DMS 273 treated with DMSO at 0.1 percent for 48 hours (cell line): ENCODE measurements around the gene POLR3C.
"Not testable (repeated sequence)": the region's sequence is repeated elsewhere in the genome, so short reads cannot be mapped to it uniquely, and the experiment has no call there.

ENCODE experiments used
- DNase-seq: peaks from one replicate; lab custom pipeline; 2025; lab: John Stamatoyannopoulos, UW

The POLR3C gene, protein sequence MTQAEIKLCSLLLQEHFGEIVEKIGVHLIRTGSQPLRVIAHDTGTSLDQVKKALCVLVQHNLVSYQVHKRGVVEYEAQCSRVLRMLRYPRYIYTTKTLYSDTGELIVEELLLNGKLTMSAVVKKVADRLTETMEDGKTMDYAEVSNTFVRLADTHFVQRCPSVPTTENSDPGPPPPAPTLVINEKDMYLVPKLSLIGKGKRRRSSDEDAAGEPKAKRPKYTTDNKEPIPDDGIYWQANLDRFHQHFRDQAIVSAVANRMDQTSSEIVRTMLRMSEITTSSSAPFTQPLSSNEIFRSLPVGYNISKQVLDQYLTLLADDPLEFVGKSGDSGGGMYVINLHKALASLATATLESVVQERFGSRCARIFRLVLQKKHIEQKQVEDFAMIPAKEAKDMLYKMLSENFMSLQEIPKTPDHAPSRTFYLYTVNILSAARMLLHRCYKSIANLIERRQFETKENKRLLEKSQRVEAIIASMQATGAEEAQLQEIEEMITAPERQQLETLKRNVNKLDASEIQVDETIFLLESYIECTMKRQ

DNA sequence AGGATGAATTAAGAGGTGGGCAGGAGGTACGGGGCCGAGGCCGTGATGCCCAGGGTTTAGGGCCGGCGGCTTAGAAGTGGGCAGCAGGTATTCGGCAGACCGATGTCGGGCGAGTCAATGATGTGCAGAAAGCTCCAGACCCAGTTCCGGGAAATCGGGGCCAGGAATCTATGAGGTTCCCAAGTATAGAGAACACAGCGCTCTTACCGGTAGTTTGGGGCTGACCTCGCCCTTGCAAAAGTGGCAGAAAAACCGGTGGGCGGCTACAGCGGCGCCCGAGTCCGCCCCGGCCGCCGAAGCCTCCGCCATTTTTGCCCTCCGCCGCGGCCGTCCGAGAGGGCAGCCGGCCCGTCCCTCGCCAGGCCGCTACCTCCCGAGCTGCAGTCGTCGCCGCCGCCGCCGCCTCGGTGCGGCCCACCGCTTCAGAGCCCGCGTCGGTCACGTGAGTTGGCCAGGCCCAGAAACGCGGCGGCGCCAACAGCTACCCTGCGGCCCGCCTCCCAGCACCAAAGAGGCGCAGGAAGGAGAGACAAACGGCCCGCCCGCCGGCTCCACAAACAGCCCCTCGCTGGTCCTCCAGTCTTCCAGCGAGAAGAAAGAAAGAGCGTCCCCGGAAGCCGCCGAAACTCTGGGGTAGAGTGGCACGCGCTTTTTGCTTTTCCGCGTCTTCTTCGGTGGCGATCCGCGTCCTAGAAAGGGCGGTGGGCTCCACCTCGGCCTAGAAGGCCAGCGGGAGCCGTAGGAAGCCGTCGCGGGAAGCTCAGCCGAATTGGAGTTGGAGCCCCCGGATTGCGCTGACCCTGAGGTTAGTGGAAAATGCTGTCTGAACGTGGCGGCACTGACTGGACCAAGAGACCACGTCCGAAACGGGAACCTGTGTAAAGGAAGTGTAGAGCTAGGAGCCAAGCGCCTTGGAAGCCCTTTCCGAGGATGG is at the start of gene POLR3C, which contains the start of gene RNF115:
POLR3C (plus strand) TSS at position 636 of the 934 bp plus-strand sequence. CDS start 1,577 bp downstream, outside the sequence.
RNF115 (minus strand) TSS at position 531 of the 934 bp plus-strand sequence; CDS start at position 309, 222 bp downstream.
- peak; percentile 82 for DNase-seq

DNA sequence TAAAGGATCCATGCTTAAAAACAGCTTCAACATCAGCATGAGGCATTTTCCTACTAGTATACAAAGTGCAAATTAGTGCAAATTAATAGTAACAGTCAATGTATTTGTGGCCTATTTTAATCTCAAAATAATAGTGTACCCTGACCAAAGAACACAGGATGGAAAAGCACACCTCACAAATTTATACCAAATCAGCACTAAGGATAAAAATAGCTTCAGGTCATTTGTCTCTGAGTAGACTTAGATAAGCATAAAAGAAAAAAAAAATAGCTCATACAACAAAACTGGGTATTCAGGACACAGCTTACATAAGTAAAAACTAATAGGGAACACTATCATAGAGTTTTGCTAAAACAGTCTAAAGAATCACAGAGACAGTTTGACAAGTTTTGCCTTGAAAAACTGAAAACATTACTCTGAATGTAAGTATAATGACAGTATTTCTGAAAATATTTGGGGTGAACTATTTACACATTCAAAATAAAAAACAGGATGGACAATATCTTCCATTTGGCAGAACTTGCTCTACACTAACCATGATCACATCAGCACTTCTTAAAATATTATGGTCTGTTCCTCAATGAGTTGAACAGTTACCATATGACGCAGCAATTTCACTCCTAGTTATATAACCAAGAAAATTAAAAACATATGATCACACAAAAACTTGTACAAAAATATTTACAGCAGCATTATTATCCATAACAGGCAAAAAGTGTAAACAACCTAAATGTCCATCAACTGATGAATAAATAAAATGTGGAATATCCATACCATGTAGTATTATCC is 46.4 kb upstream of the POLR3C start:
- DNase-seq = no peak

DNA sequence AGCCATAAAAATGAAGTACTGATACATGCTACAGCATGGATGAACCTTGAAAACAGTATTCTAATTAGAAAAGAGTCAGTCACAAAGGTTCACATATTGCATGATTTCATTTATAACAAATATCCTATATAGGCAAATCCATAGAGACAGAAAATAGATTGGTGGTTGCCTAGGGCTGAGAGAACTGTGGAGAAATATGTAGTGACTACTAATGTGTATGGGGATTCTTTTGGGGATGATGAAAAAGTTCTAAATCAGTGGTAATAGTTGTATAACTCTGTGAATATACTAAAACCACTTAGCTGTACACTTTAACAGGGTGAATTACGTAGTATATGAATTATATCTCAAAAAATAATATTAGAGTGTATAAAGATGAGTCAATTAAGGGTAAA is 45.9 kb upstream of the POLR3C start:
- DNase-seq = no peak

DNA sequence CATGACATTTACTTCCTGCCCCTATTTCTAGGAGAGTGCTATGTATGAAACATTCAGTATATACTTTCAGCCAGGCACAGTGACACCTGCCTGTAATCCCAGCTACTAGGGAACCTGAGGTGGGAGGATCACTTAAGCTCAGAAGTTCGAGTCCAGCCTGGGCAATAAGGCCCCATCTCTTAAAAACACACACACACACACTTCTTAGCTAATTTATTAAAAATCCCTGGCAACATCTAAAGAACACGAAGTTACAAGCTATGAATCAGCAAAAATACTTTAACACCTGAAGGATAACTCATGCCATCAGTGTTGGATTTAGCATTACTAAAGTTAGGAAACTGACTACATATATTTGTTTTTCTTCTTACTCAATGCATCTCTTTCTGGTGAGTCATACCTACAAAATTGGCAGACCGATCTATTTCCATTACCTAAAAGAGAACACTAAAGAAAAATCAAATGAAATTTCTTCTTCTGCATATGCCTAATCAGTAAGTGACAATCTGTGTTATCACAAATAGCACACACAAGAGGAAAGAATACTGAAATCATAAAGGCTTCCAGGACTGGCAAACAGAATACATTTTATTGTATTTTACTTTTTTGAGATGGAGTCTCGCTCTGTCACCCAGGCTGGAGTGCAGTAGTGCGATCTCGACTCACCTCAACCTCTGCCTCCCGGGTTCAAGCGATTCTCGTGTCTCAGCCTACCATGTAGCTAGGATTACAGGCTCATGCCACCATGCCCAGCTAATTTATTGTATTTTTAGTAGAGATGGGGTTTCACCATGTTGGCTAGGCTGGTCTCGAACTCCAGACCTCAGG is 41.5 kb upstream of the POLR3C start:
- no peak for DNase-seq

DNA sequence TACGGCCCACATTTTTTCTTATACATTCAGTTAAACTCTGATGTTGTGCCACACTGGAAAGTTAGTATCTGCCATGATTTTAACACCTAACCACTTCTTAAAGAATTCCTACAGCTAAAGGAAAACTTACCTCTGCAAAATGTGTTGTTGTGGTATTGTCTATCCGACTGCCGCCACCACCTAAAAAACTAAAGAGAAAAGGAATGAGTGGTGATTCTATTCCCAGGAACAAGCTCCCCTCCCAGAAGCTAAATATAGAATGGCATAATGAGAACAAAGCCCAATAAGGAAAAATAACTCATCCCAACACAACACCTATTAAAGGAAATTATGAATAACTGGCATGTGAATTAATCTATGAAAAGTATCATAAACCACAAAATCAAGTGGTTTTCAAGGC is 39.6 kb upstream of the POLR3C start:
- no peak for DNase-seq

DNA sequence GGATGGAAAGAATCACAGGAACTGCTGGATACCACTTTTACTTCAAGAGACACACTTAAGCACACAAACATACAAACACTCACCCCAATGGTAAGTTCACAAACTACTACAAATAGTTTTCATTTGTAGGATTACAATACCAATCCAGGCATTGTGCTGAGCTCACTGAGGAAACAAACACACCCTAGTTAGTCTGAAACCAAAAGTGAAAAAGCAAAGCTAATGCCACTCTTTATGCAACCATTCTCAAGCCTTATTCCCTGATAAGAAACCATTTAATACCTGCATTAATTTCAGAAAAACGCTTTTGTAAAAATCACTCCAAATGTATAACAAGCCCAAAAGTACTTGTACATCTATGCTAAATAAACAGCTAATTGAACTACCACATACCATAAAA is 38.5 kb upstream of the POLR3C start:
- no peak for DNase-seq

DNA sequence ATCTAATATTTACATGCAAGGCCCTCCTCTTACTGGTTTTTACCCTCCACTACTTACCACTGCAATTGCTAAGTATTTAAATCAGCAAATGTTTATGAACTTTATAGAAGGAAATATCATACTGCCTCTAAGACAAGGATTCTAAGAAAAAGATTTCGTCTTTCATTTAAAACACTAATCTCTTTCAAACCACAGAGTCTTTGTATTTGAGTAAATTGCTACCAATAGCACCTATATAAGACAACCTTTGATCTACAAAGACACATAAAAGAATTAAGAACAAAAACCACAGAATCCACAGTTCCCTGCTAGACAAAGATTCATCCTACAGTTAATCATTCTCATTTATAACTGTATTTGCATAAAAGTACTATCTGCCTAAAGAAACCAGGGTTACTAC is 37.7 kb upstream of the POLR3C start:
- no peak for DNase-seq

DNA sequence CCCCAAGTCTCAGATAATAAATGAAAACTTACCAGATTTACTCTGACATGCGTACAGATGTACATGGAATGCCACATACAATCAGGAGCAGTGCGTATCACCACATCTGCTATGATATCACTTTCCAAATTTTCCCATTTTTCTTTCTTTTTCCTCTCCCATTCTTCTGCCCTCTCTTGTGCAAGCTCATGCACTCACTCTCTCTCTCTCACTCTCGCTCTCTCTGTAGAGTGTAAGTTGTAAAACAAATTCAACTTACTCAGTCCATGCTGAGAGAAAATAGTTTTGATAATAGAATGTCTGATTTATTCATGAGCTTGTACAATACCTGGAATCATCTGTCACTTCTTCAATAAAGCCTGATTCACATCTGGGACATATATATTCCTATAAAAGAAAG is 35.4 kb upstream of the POLR3C start:
- no peak for DNase-seq

DNA sequence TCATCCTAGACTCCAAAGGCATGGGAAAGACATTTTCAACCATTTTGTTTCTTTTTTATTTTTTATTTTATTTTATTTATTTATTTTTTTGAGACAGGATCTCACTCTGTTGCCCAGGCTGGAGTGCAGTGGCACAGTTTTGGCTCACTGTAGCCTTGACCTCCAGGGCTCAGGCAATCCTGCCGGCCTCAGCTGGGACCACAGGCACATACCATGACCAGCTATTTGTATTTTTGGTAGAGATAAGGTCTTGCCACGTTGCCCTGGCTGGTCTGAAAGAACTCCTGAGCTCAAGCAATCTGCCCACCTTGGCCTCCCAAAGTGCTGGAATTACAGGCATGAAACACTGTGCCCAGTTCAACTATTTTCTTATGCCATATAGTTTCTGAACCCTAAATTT is 32.1 kb upstream of the POLR3C start:
- DNase-seq = not testable (repeated sequence)

DNA sequence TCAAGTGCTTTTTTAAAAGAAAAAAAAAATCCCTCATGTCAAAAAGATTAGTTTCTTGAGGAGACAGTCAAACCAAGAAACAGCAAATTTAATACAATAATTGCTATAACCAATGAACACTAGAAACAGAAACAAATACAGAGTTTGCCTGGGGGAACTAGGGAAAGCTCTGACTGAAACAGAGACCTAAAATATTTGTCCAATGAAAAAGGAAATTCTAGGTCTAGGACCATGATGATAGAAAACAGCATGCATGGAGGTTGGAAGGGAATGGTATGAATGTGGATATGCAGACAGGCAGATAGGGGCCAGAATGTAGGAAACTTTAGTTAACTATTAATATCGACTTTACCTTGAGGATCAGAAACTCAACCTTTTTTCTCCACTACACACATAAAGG is 31.5 kb upstream of the POLR3C start:
- DNase-seq = no peak

DNA sequence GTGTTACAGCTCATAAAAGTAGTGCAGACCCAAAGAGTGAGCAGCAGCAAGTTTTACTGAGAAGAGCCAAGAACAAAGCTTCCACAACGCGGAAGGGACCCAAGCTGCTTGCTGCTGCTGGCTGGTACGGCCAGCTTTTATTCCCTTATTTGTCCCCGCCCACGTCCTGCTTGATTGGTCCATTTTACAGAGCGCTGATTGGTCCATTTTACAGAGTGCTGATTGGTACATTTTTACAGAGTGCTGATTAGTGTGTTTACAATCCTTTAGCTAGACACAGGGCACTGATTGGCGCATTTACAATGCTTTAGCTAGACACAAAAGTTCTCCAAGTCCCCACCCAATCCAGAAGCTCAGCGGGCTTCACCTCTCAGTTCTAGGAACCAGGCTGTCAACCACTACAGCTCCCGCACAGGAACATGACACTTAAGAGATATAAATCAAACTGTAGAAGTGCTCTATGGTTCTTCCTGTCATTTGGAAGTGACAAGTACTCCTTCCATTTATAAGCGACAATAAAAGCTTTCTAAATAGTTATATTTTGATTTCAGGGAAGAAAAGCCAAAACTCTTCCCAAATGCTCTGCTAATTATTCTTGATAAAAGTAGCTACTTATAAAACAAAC is 28.6 kb upstream of the POLR3C start:
- DNase-seq = no peak

DNA sequence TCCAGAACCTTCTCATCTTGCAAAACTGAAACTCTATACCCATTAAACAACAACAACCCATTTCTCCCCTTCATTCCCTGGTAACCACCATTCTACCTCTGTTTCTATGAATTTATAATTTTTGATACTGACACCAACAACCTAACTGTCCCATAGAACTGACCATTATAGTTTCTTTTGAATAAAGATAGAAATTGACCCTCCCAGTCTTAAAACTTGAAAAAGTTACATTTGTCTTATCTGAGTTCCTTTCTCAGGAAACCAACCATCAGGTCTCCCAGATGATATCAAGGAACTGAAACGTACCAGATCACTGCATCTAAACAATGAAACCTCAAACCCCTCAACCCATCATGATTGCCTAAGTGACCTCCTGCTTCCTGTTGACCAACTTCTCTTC is 27.2 kb upstream of the POLR3C start:
- no peak for DNase-seq

DNA sequence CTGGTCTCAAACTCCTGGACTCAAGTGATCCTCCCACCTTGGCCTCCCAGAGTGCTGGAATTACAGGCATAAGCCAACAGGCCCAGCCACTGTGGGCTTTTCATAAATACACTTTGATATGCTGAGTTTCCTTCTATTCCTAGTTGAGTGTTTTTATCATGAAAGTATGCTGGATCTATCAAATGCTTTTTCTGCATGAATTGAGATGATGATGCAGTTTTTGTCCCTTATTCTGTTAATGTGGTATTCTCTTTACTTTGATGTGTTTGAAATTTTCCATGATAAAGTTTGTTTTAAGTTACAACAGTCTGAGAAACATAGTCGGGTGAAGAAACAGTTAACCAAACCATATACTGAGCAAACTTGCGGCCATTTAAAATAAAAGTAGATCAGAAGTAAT is 24.2 kb upstream of the POLR3C start:
- DNase-seq = no peak

DNA sequence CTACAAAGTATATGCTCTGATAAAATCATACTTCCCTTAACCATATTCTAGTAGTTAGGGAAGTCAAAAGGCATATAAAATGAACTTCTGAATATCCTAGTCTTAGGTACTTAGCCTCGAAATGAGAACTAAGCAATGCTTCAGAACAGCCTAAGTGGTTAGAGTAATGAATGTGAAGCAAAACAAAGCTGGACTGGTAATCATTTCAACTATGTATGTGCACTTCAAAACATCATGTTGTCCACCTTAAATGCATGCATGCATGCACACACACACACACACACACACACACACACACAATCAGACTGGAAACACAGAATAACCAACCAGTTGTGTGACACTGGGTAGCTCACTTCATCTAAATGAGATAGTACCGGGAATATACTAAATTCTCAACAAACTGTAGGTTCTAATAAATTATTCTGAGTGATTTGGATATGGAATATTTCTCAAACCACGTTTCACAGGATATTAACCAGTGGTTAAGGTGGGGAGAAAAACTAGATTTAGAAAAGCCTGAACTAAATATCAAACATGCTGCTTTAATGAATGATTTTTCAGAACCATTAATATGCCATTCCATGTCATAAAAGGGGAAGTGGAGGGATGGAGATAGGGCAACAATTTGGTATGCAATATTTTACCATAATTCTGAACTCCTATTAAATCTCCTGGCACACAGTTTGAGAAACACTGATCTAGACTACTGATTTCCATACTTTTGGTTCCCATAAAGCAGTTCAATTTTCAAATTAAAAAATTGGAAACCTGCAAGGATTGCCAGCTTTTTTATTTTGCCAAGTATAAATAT is 19.6 kb upstream of the POLR3C start:
- no peak for DNase-seq

DNA sequence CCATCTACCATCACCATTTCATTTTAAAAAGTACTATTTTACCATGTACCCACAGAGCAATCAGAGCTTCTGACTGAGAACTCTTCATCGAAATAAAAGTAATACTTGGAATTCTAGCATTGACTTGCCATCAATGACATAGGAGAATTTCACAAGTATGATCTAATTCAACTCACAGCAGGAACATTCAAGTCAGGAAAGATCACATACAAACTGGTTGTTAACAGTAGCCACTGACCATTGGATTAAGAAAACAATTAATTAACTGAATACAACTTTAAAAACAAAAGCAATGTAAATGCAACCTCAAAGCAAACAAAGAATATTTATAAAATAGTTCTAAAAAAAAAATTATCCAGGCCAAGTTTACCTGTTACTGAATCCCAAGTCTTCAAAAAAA is 18.9 kb upstream of the POLR3C start:
- no peak for DNase-seq

DNA sequence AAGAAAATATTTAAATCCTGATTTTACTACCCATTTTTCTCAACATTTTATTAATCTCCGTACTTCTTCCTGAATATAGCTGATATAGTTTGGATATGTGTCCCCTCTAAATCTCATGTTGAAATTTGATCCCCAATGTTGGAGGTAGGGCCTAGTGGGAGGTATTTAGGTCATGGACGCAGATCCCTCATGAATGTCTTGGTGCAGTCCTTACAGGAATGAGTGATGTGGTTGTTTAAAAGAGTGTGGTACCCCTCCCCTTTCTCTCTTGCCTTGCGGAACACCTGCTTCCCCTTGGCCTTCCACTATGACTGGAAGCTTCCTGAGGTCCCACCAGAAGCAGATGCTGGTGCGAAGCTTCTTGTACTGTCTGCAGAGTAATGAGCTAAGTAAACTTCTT is 17.6 kb upstream of the POLR3C start:
- DNase-seq = no peak

DNA sequence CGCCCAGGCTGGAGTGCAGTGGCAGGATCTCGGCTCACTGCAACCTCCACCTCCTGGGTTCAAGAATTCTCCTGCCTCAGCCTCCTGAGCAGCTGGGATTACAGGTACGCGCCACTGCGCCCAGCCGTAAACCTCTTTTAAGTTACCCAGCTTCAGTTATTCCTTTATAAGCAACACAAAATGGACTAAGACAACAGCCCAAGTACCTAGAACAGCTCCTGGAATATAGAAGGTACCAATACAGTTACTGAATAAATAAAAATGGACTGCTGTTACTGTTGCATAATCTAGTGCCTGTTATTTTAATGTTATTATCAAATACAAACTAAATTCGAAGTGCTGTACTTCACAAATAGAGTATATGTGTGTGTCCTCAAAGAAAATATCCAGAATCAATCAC is 17.2 kb upstream of the POLR3C start:
- no peak for DNase-seq

DNA sequence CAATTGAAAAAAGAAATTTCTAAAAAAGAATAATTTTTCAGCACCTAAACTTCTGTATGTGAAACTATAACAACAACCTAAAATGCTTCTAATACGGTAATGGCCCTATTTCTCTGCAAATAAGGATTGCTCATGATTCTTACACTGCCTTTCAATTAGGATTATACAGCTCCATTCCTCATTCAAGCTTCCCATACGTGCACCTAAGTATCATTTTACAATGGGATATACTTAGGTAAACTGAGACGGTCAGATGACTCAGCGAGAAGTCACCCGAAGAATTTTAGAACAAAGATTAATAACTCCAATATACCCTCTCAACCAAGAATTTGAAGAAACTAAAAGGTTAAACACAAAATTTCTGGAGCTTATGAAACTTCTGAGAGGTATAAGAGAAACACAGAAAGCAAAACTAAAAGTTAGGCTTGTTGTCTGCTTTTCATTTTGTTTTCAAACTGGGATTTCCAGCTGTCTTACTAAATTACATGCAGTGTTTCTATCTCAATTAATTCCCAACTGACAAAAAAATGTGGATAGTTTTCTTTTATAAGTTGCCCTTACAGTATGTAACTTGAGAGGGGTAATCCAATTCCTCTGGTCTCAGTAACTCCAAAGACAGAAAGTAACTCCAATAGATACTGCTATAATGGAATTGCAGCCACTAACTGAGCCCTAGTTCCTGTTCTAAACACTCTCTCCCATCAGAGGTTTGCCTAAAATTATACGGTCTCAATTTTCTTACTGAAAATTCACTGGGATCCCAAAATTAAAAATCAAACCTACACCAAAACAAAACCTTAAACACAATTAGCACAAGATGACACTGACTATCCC is 10.8 kb upstream of the POLR3C start:
- not testable (repeated sequence) for DNase-seq

DNA sequence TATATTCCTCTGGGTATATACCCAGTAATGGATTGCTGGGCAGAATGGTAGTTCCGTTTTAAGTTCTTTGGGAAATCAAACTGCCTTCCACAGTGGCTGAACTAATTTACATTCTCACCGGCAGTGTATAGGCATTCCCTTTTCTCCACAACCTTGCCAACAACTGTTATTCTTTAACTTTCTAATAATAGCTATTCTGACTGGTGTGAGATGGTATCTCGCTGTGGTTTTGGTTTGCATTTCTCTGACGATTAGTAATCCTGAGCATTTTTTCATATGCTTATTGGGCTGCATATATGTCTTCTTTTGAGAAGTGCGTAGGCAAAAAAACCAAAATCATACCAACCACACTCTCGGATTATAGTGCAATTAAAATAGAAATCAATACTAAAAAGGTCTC is 5.9 kb upstream of the POLR3C start:
- DNase-seq = not testable (repeated sequence)
